HL-60 (cell line): ENCODE measurements around the gene CAMK1D.

Source experiments
- CTCF ChIP-seq: IDR thresholded peaks from one replicate; pipeline ENCODE4 v1.5.1; 2011; ENCODE audit warnings: low read length, control low read depth, inconsistent platforms; ENCODE audit not compliant: insufficient read depth
- GABPA ChIP-seq: IDR thresholded peaks from 2 replicates; pipeline ENCODE4 v1.6.1; 2012; ENCODE audit warnings: low read depth
- POLR2AphosphoS5 ChIP-seq: IDR thresholded peaks from 2 replicates; pipeline ENCODE4 v1.6.1; 2012; ENCODE audit warnings: low read depth
- SPI1 ChIP-seq: IDR thresholded peaks from 2 replicates; pipeline ENCODE4 v1.6.1; 2012; ENCODE audit warnings: low read depth, mild to moderate bottlenecking, borderline replicate concordance
- TF ChIP-seq, protein P1 (sequence below): IDR thresholded peaks from 2 replicates; pipeline ENCODE4 v1.6.1; 2012; ENCODE audit warnings: low read depth; ENCODE audit not compliant: insufficient replicate concordance

DNA sequence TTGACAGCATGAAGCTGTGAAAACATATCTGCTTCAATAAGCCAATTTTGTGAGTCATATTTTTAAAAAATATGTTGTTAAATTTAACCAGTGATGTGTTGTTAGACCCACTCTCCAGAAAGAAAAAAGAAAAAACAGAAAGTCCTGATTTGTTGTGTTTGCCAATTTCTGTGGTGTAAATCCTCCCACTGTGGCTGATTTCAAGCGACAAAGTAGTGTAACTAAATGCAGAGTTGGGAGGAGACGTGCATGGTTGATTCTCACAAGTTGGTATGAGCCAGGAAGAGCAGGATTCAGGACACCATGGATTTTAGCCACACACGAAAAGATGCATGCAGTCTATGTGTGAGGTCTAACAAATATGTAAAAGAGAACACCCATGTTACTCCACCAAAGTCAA lies 513.1 kb downstream of the CAMK1D start:
- TF ChIP-seq POLR2AphosphoS5, result no peak
- no peak for TF ChIP-seq CTCF
- TF ChIP-seq, protein P1, sequence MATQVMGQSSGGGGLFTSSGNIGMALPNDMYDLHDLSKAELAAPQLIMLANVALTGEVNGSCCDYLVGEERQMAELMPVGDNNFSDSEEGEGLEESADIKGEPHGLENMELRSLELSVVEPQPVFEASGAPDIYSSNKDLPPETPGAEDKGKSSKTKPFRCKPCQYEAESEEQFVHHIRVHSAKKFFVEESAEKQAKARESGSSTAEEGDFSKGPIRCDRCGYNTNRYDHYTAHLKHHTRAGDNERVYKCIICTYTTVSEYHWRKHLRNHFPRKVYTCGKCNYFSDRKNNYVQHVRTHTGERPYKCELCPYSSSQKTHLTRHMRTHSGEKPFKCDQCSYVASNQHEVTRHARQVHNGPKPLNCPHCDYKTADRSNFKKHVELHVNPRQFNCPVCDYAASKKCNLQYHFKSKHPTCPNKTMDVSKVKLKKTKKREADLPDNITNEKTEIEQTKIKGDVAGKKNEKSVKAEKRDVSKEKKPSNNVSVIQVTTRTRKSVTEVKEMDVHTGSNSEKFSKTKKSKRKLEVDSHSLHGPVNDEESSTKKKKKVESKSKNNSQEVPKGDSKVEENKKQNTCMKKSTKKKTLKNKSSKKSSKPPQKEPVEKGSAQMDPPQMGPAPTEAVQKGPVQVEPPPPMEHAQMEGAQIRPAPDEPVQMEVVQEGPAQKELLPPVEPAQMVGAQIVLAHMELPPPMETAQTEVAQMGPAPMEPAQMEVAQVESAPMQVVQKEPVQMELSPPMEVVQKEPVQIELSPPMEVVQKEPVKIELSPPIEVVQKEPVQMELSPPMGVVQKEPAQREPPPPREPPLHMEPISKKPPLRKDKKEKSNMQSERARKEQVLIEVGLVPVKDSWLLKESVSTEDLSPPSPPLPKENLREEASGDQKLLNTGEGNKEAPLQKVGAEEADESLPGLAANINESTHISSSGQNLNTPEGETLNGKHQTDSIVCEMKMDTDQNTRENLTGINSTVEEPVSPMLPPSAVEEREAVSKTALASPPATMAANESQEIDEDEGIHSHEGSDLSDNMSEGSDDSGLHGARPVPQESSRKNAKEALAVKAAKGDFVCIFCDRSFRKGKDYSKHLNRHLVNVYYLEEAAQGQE, result no peak
- TF ChIP-seq SPI1, result no peak
- no peak for TF ChIP-seq GABPA
